GM21390 (cell line): Measurements from ENCODE around the gene EPS8L3.

Source experiments
- ATAC-seq: cut with Tn5 transposase; IDR thresholded peaks from one replicate; pipeline ENCODE4 v1.9.1; 2021; ENCODE audit not compliant: unreplicated experiment

Gene EPS8L3

GRCh38 chr1:109793486-109794318 lies 30.0 kb upstream of the EPS8L3 start:
- no peak for ATAC-seq

DNA sequence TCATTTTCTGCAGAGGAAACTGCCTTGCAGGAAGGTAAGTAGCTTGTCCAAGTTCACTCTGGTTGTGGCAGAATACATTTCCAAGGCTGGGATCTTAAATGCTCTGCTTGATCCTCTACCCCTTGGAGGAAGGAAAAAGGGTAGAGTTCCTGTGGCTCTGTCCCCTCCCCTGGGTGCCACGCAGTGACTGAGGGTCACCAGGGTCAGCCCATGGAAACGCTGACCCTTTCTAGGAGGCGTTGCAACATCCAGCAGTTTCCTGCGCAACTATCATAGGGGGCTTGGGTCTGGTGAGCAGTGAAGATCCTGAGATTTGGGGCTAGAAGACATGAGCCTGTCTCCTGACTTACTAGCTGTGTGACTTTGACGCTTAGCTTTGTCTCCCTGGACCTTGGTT lies 29.4 kb upstream of the EPS8L3 start:
- ATAC-seq = no peak

- ATAC-seq = no peak
Measured at GRCh38 chr1:109792056-109792831, 28.5 kb upstream of the EPS8L3 start.

GRCh38 chr1:109791495-109792043 lies 27.8 kb upstream of the EPS8L3 start:
- no peak for ATAC-seq

GRCh38 chr1:109790735-109791494 lies 27.2 kb upstream of the EPS8L3 start:
- ATAC-seq = no peak

DNA sequence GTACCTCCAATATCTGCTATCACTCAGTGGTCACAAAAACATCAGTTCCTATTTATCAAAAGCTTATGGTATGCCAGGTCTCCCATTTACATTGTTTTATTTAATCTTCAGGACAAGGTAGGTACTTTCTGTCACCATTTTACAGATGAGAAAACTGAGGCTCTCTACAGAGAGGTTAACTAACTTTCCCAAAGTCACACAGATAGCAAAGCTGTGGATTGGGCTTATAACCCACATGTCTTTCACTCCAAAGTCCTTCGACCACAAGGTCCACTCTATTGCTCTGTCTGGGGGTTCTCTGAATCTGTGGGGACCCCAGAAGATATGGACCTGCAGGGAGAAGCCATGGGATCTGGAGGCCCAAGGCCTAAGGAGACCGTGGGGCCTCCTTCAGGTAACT lies 26.6 kb upstream of the EPS8L3 start:
- no peak for ATAC-seq

- ATAC-seq = no peak
Measured at GRCh38 chr1:109789551-109790180, 25.9 kb upstream of the EPS8L3 start.

GRCh38 chr1:109788695-109789521 lies 25.2 kb upstream of the EPS8L3 start:
- ATAC-seq = no peak

- ATAC-seq = no peak
Measured at GRCh38 chr1:109787845-109788601, 24.3 kb upstream of the EPS8L3 start.

GRCh38 chr1:109787211-109787844 lies 23.6 kb upstream of the EPS8L3 start:
- ATAC-seq = no peak

GRCh38 chr1:109786531-109787021 lies 22.9 kb upstream of the EPS8L3 start:
- no peak for ATAC-seq

DNA sequence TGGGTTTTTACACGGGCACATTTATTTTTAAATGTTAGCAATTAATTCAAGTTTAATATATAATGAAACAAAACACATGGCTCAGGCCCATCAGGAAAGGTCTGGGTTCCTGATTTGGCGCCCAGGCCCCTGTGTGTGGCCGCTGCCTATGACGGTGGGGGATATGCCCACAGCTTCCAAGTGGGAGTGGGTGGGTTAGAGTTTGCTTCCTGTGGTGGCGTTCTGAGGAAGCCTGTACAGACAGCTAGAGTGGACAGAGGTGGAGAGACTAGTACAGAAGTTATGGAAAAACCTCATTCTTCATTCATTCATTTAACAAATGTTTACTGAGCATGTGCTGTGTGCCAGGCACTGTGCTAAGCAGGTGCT lies 22.4 kb upstream of the EPS8L3 start:
- ATAC-seq = no peak

- ATAC-seq = no peak
Measured at GRCh38 chr1:109785446-109786111, 21.9 kb upstream of the EPS8L3 start.

- no peak for ATAC-seq
Measured at GRCh38 chr1:109784551-109785252, 21.0 kb upstream of the EPS8L3 start.

DNA sequence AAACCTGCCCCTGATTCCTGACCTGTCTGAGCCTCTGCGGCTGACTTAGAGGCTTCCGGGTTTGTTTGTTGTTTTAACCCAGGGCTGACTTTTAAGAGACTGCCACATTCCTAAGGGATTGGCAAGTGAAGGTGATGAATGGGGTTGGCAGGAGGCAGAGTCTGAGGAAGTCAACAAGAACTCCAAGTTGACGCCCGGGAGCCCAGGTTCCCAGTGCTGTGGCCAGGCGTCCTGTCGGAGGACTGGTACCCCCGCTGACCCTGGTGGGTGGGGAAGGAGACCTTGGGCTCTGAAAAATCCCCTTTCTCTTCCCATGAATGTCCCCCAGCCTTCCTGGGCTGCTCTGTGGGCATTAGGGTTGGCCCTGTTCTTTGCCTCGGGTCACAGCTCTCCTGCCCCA lies 19.7 kb upstream of the EPS8L3 start:
- no peak for ATAC-seq

- ATAC-seq = no peak
Measured at GRCh38 chr1:109782927-109783326, 19.2 kb upstream of the EPS8L3 start.

DNA sequence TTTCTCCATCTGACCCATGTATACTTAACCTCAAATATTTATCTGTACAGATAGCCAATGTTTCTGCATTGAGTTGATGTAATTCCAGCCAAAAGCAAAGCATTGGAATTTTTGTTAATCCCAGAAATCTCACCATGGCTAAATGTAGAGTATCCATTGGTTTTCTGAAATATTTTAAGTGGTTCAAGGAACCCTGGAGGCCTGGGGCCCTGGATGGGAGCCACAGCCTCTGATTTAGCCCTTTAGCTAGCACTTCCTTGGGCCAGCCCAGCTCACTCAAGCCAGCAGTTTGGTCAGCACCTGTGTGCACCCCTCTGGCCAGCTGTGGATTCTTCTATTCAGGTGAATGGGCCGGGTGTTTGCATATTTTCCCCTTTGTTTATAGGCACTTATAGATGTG lies 18.8 kb upstream of the EPS8L3 start:
- no peak for ATAC-seq
